PFSK-1 (cell line): Measurements from ENCODE around the gene TPK1.

Experiments
- POLR2AphosphoS5 ChIP-seq: IDR thresholded peaks from 2 replicates; pipeline ENCODE4 v1.6.1; 2012; ENCODE audit warnings: low read depth, mild to moderate bottlenecking, control low read depth, low read length, moderate library complexity
- SIN3A ChIP-seq: IDR thresholded peaks from 2 replicates; pipeline ENCODE4 v1.6.1; 2012; ENCODE audit warnings: mild to moderate bottlenecking, low read length, moderate library complexity, borderline replicate concordance; ENCODE audit not compliant: insufficient read depth
- TF ChIP-seq, protein P1 (sequence below), 2 experiments: IDR thresholded peaks; 2 replicates each; pipeline versions ENCODE4 v1.6.1 to v1.8.0; 2011 to 2012; ENCODE audit warnings: low read depth in 2 of 2, low read length in 2 of 2, control low read depth in 1 of 2, inconsistent platforms in 1 of 2, mild to moderate bottlenecking in 1 of 2, moderate library complexity in 1 of 2; ENCODE audit not compliant: insufficient read depth in 1 of 2

GRCh38 chr7:144859739-144860138 lies 23.9 kb upstream of the TPK1 start:
- TF ChIP-seq SIN3A (no peak), POLR2AphosphoS5 (no peak)
- TF ChIP-seq, protein P1, sequence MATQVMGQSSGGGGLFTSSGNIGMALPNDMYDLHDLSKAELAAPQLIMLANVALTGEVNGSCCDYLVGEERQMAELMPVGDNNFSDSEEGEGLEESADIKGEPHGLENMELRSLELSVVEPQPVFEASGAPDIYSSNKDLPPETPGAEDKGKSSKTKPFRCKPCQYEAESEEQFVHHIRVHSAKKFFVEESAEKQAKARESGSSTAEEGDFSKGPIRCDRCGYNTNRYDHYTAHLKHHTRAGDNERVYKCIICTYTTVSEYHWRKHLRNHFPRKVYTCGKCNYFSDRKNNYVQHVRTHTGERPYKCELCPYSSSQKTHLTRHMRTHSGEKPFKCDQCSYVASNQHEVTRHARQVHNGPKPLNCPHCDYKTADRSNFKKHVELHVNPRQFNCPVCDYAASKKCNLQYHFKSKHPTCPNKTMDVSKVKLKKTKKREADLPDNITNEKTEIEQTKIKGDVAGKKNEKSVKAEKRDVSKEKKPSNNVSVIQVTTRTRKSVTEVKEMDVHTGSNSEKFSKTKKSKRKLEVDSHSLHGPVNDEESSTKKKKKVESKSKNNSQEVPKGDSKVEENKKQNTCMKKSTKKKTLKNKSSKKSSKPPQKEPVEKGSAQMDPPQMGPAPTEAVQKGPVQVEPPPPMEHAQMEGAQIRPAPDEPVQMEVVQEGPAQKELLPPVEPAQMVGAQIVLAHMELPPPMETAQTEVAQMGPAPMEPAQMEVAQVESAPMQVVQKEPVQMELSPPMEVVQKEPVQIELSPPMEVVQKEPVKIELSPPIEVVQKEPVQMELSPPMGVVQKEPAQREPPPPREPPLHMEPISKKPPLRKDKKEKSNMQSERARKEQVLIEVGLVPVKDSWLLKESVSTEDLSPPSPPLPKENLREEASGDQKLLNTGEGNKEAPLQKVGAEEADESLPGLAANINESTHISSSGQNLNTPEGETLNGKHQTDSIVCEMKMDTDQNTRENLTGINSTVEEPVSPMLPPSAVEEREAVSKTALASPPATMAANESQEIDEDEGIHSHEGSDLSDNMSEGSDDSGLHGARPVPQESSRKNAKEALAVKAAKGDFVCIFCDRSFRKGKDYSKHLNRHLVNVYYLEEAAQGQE (IDR thresholded peaks at IDR 0.05; ENCODE audit: insufficient read depth in 1 of 2, low read depth in 2 of 2, low read length in 2 of 2) = no peak
